Measurements from ENCODE around the gene C4A.
A peak's percentile ranks its signal among the peaks of the same experiment; 100 is the strongest.
"Not testable (repeated sequence)": the region's sequence is repeated elsewhere in the genome, so short reads cannot be mapped to it uniquely, and the experiment has no call there.

Gene C4A

DNA sequence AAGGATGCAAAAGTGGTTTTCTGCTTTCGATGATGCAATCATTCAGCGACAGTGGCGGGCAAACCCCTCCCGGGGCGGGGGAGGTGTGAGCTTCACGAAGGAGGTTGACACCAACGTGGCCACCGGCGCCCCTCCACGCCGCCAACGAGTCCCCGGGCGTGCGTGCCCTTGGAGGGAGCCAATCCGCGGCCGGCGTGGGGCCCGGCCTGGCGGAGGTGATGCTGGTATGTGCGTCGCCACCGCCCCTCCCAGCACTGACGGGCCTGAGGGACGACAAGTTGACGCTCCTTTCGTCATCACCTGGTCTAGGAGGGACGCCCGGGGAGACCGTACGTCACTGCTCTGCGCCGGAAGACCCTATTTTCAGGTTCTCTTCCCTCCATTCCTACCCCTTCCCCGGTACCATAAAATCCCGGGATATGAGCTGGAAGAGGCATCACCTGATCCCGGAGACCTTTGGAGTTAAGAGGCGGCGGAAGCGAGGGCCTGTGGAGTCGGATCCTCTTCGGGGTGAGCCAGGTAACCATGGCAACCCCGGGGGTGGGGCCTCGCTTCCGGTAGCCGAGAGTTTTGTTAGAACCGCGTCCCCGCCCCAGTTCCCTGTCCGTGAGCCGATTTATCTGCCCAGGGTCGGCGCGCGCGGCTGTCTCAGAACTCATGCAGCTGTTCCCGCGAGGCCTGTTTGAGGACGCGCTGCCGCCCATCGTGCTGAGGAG is 9.7 kb upstream of the C4A start, which contains the start of gene DXO:
Gene DXO (minus strand): TSS at position 146 of the 716 bp plus-strand sequence. CDS start 463 bp downstream, outside the sequence.
- peaks cover 5% of the 10 kb centered on the region for H3K4me1 ChIP-seq (ENCODE audit: insufficient read depth, poor library complexity, severe bottlenecking)
- ATAC-seq (ENCODE audit: low read depth) (peak; percentile 87), DNase-seq (ENCODE audit: low spot score) (peak; percentile 98)
- peaks cover 17% of the 10 kb centered on the region for H3K36me3 ChIP-seq (ENCODE audit: low read depth)
- no peaks in the 10 kb centered on the region for H3K27me3 ChIP-seq (ENCODE audit: insufficient read depth, poor library complexity, severe bottlenecking)
- TF ChIP-seq, protein P1, sequence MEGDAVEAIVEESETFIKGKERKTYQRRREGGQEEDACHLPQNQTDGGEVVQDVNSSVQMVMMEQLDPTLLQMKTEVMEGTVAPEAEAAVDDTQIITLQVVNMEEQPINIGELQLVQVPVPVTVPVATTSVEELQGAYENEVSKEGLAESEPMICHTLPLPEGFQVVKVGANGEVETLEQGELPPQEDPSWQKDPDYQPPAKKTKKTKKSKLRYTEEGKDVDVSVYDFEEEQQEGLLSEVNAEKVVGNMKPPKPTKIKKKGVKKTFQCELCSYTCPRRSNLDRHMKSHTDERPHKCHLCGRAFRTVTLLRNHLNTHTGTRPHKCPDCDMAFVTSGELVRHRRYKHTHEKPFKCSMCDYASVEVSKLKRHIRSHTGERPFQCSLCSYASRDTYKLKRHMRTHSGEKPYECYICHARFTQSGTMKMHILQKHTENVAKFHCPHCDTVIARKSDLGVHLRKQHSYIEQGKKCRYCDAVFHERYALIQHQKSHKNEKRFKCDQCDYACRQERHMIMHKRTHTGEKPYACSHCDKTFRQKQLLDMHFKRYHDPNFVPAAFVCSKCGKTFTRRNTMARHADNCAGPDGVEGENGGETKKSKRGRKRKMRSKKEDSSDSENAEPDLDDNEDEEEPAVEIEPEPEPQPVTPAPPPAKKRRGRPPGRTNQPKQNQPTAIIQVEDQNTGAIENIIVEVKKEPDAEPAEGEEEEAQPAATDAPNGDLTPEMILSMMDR (IDR thresholded peaks at IDR 0.05; ENCODE audit: poor library complexity, severe bottlenecking): no peak
- H3K27ac ChIP-seq (ENCODE audit: poor library complexity, severe bottlenecking): peak within 1 kb of the TSS; percentile 87
- H3K4me3 ChIP-seq (ENCODE audit: severe bottlenecking): peak within 1 kb of the TSS; percentile 74
- H3K9me3 ChIP-seq (ENCODE audit: severe bottlenecking): no peaks in the 10 kb centered on the region

DNA sequence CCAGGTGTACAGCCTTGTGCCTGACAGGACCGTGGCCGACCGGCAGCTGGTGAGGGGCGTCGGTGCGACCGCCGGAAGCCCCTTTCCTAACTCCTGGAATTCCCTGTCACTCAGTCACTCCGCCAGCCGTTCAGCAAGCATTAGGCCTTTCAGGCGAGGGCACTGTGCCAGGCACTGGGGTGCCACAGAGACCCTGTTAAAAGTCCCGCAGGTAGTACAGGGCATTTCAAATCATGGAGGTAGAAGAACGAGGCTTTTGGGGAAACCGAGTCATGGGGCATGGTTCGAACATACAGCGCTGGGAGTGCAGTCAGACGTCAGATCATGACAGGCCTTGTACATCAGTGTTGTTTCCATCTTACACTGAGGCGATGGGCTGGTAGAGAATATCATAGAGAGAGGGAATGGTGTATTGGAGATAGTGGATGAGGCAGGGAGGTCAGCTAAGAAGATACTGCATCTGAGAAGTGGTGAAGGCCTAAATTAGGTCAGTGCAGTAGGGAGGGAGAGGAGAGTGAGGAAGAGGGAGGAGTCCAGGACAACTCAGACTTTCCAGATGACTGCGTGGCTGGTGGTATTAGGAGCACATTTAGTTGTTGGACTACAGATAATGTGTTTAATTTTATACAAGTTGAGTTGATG is 9.0 kb upstream of the C4A start:
- Histone ChIP-seq H3K4me3 (ENCODE audit: severe bottlenecking) (peak overlapping the region; percentile 74), H3K27ac (ENCODE audit: poor library complexity, severe bottlenecking) (peak overlapping the region; percentile 87), H3K27me3 (ENCODE audit: insufficient read depth, poor library complexity, severe bottlenecking) (no peaks in the 10 kb centered on the region), H3K4me1 (ENCODE audit: insufficient read depth, poor library complexity, severe bottlenecking) (peaks cover 5% of the 10 kb centered on the region), H3K9me3 (ENCODE audit: severe bottlenecking) (no peaks in the 10 kb centered on the region), H3K36me3 (ENCODE audit: low read depth) (peaks cover 19% of the 10 kb centered on the region)
- DNase-seq (ENCODE audit: low spot score): no peak
- ATAC-seq (ENCODE audit: low read depth): no peak
- TF ChIP-seq, protein P1 (IDR thresholded peaks at IDR 0.05; ENCODE audit: poor library complexity, severe bottlenecking): no peak

DNA sequence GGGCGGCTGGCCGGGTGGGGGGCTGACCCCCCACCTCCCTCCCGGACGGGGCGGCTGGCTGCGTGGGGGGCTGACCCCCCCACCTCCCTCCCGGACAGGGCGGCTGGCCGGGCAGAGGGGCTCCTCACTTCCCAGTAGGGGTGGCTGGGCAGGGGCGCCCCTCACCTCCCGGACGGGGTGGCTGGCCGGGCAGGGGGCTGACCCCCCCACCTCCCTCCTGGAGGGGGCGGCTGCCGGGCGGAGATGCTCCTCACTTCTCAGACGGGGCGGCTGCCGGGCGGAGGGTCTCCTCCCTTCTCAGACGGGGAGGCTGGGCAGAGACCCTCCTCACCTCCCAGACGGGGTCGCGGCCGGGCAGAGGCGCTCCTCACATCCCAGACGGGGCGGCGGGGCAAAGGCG is 5.8 kb upstream of the C4A start:
- not testable (repeated sequence) for H3K27me3 ChIP-seq (ENCODE audit: insufficient read depth, poor library complexity, severe bottlenecking); ATAC-seq (ENCODE audit: low read depth); H3K9me3 ChIP-seq (ENCODE audit: severe bottlenecking); H3K27ac ChIP-seq (ENCODE audit: poor library complexity, severe bottlenecking); H3K4me3 ChIP-seq (ENCODE audit: severe bottlenecking); H3K4me1 ChIP-seq (ENCODE audit: insufficient read depth, poor library complexity, severe bottlenecking); DNase-seq (ENCODE audit: low spot score)
- H3K36me3 ChIP-seq (ENCODE audit: low read depth): peaks cover 10% of the 10 kb centered on the region

DNA sequence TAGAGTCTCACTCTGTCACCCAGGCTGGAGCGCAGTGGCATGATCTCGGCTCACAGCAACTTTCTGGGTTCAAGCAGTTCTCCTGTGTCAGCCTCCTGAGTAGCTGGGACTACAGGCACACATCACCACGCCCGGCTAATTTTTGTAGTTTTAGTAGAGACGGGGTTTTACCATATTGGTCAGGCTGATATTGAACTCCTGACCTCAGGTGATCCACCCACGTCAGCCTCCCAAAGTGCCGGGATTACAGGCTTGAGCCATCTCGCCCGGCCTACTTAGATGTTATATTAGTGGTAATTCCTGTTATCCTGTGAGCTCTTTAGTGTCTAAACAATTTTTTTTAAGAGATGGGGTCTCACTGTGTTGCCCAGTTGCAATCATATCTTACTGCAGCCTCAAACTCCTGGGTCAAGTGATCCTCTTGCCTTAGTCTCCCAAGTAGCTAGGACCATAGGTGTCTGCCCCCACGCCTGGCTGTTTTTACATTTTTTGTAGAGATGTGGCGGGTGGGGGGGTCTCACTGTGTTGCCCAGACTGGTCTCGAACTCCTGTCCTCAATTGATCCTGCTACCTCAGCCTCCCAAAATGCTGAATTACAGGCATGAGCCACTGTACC is 3.9 kb upstream of the C4A start:
- TF ChIP-seq, protein P1 (IDR thresholded peaks at IDR 0.05; ENCODE audit: poor library complexity, severe bottlenecking): no peak
- H3K9me3 ChIP-seq (ENCODE audit: severe bottlenecking): no peaks in the 10 kb centered on the region
- H3K4me3 ChIP-seq (ENCODE audit: severe bottlenecking): no peak overlapping the region
- no peak overlapping the region for H3K27ac ChIP-seq (ENCODE audit: poor library complexity, severe bottlenecking)
- no peak for DNase-seq (ENCODE audit: low spot score)
- H3K4me1 ChIP-seq (ENCODE audit: insufficient read depth, poor library complexity, severe bottlenecking): no peaks in the 10 kb centered on the region
- ATAC-seq (ENCODE audit: low read depth): no peak
- no peaks in the 10 kb centered on the region for H3K27me3 ChIP-seq (ENCODE audit: insufficient read depth, poor library complexity, severe bottlenecking)
- H3K36me3 ChIP-seq (ENCODE audit: low read depth): peaks cover 10% of the 10 kb centered on the region

DNA sequence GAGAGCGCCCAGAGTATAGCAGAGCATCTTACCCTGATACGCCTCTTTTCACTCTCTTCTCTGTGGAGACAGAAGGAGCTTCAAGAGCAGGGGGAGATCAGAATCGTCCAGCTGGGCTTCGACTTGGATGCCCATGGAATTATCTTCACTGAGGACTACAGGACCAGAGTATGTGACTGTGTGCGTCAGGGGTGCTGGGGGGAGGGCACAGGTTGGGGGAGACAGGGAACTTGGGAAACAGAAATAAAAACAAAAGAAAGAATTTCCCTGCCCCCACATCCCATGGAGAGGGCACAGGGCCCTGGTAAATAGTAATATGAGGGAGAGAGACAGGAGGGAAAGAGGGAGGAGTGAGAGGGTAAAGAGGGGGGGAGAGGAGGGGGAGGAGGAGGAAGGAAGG is 3.0 kb upstream of the C4A start:
- ATAC-seq (ENCODE audit: low read depth): no peak
- H3K4me3 ChIP-seq (ENCODE audit: severe bottlenecking): no peak overlapping the region
- peaks cover 10% of the 10 kb centered on the region for H3K36me3 ChIP-seq (ENCODE audit: low read depth)
- no peaks in the 10 kb centered on the region for H3K9me3 ChIP-seq (ENCODE audit: severe bottlenecking)
- DNase-seq (ENCODE audit: low spot score): no peak
- no peak overlapping the region for H3K27ac ChIP-seq (ENCODE audit: poor library complexity, severe bottlenecking)
- no peaks in the 10 kb centered on the region for H3K27me3 ChIP-seq (ENCODE audit: insufficient read depth, poor library complexity, severe bottlenecking)
- TF ChIP-seq, protein P1 (IDR thresholded peaks at IDR 0.05; ENCODE audit: poor library complexity, severe bottlenecking): no peak
- H3K4me1 ChIP-seq (ENCODE audit: insufficient read depth, poor library complexity, severe bottlenecking): no peaks in the 10 kb centered on the region
